MCF 10A (cell line): Measurements from ENCODE around the gene PRKN. TPM values are rescaled to one million over a fixed set of nuclear protein-coding genes. Genes with fewer than 3 reads are reported as not detected.

Source experiments
- BruUV-seq: library from RNA; stranded (reverse); fragments of 400-500 nt; replicated peaks from 2 replicates; lab custom pipeline; 2021; lab: Mats Ljungman, UMichigan
- CTCF ChIA-PET: fragments of 300-600 bp; sonication (Branson Sonifier 250); formaldehyde crosslinking; extraction: SDS; loops from one replicate; lab custom pipeline; 2021; ENCODE audit warnings: antibody characterized with exemption, inconsistent platforms; lab: Yijun Ruan, JAX
- POLR2A ChIA-PET: fragments of 300-600, 350-650 bp; sonication (Branson Sonifier 250); formaldehyde crosslinking; extraction: SDS; loops from one replicate; lab custom pipeline; 2020; ENCODE audit warnings: antibody characterized with exemption, inconsistent platforms; lab: Yijun Ruan, JAX
- DNase-seq: peaks from one replicate; pipeline ENCODE4 v3.0.0-alpha.2; 2018; ENCODE audit not compliant: unreplicated experiment
- H3K27ac Mint-ChIP-seq: one replicate; pipeline ENCODE4 v1.8.0; 2022; ENCODE audit warnings: mild to moderate bottlenecking, low read depth, mixed read lengths; ENCODE audit not compliant: unreplicated experiment
- H3K27me3 Mint-ChIP-seq: one replicate; pipeline ENCODE4 v1.8.0; 2022; ENCODE audit warnings: mixed read lengths; ENCODE audit not compliant: insufficient read depth, unreplicated experiment
- H3K36me3 Mint-ChIP-seq: one replicate; pipeline ENCODE4 v1.8.0; 2022; ENCODE audit warnings: mild to moderate bottlenecking, moderate library complexity, mixed read lengths; ENCODE audit not compliant: insufficient read depth, unreplicated experiment
- H3K4me1 Mint-ChIP-seq: one replicate; pipeline ENCODE4 v1.8.0; 2022; ENCODE audit warnings: mixed read lengths; ENCODE audit not compliant: insufficient read depth, unreplicated experiment
- H3K4me3 Mint-ChIP-seq: one replicate; pipeline ENCODE4 v1.8.0; 2022; ENCODE audit warnings: mild to moderate bottlenecking, moderate library complexity, mixed read lengths; ENCODE audit not compliant: unreplicated experiment
- H3K9me3 Mint-ChIP-seq: one replicate; pipeline ENCODE4 v1.8.0; 2022; ENCODE audit warnings: mixed read lengths; ENCODE audit not compliant: unreplicated experiment
- intact Hi-C: fragments of 100-400 bp; cut with micrococcal nuclease; formaldehyde crosslinking; loops from 2 replicates; pipeline ENCODE4 v1.14.1; 2022
- total RNA-seq: library from RNA; stranded (reverse); gene quantifications from 2 replicates; pipeline ENCODE4 v1.2.3, GENCODE V29; 2022
- TF ChIP-seq, protein P1 (sequence below): fragments of 200-600 bp; IDR thresholded peaks from one replicate; pipeline ENCODE4 v1.8.0; 2022; ENCODE audit warnings: antibody characterized with exemption, mild to moderate bottlenecking; ENCODE audit not compliant: unreplicated experiment

PRKN gene
- total RNA-seq, 1 experiment from 2014 or later = 2.5 TPM

DNA sequence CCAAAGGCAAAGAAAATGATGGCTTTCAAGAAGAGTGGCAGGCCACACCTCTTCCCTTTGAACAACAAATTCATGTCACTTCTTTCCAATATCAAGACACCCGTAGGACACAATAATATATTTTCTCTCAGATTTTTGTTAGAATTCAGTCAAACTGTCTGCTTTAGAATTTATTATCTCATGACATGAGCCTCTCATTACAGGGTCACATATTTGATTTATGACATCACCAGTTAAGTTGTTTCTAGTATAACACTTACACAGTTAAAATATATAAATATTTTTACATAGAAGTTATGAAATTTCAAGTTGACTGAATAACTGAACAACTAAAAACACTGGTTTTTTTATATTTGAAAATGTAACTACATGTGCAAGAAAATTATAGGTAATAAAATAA is 1133.2 kb downstream of the PRKN start:
- DNase-seq = no peak
- Mint-ChIP-seq H3K36me3 (peaks cover 6% of the 10 kb centered on the region), H3K4me3 (no peak overlapping the region), H3K9me3 (no peaks in the 10 kb centered on the region), H3K4me1 (no peaks in the 10 kb centered on the region), H3K27ac (no peak overlapping the region), H3K27me3 (no peaks in the 10 kb centered on the region)
- CTCF ChIA-PET = interaction anchor here (0.7 kb wide), 1 partner anchor 10 kb away, joined by 4 read pairs; no protein-coding TSS in a partner anchor
- TF ChIP-seq, protein P1, sequence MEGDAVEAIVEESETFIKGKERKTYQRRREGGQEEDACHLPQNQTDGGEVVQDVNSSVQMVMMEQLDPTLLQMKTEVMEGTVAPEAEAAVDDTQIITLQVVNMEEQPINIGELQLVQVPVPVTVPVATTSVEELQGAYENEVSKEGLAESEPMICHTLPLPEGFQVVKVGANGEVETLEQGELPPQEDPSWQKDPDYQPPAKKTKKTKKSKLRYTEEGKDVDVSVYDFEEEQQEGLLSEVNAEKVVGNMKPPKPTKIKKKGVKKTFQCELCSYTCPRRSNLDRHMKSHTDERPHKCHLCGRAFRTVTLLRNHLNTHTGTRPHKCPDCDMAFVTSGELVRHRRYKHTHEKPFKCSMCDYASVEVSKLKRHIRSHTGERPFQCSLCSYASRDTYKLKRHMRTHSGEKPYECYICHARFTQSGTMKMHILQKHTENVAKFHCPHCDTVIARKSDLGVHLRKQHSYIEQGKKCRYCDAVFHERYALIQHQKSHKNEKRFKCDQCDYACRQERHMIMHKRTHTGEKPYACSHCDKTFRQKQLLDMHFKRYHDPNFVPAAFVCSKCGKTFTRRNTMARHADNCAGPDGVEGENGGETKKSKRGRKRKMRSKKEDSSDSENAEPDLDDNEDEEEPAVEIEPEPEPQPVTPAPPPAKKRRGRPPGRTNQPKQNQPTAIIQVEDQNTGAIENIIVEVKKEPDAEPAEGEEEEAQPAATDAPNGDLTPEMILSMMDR = no peak
- POLR2A ChIA-PET = no interaction called here
- intact Hi-C loops = no loop called here
- BruUV-seq = no TSS peak

DNA sequence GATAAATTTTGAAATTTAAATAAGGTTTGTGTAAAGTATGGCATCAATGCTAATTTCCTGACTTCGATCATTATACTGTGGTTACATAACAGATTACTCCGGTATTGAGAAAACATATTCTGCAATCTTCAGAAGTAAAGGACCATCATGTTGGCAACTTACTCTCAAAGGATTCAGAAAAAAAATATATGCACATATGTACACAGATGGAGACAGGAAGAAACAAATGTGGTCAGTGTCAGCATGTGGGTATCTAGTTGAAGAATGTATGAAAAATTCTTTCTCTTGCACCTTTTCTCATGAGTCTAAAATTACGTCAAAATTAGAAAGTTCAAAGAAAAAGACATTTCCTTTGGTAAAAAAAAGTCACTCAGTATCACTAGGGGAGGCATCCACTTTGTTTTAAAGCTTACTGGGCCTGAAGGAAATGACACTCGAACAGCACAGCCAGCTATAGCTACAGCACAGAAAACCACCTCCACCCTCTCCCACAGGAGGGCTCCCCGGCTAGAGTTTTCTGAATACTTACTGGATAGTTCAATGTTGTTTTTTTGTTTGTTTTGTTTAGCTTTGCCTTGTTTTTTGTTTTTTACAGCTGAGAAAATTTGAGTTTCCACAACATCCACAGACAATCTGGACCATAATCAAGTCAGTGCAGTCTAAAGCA is 1136.5 kb downstream of the PRKN start:
- no peaks in the 10 kb centered on the region for H3K9me3 Mint-ChIP-seq
- H3K4me1 Mint-ChIP-seq = no peaks in the 10 kb centered on the region
- BruUV-seq = no TSS peak
- ChIA-PET POLR2A (no interaction called here), CTCF (interaction anchor here (0.5 kb wide), 1 partner anchor 102 kb away, joined by 3 read pairs; no protein-coding TSS in a partner anchor)
- H3K27me3 Mint-ChIP-seq = no peaks in the 10 kb centered on the region
- intact Hi-C loops = no loop called here
- TF ChIP-seq, protein P1 = no peak
- no peak for DNase-seq
- H3K36me3 Mint-ChIP-seq = peaks cover 6% of the 10 kb centered on the region
- no peak overlapping the region for H3K27ac Mint-ChIP-seq
- no peak overlapping the region for H3K4me3 Mint-ChIP-seq

DNA sequence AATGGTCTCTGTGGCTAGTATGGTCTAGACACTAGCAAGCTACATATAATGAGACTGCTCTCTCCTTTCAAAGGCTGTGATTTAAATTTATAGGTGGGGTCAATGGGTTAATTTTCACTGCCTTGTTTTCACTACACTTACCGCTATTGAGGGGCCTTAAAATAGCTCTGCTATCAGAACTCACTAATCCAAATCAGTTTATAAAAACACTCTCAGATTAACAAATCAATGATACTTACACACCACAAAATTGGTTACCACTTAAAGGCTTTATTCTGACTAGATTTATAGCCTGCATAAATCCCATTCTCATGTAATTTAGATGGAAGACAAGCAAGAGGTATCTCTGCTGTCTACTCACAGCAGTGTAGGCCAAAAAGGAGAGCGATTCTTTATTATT is 1140.7 kb downstream of the PRKN start:
- Mint-ChIP-seq H3K27ac (no peak overlapping the region), H3K4me1 (peaks cover 6% of the 10 kb centered on the region), H3K4me3 (no peak overlapping the region), H3K36me3 (no peaks in the 10 kb centered on the region), H3K9me3 (no peaks in the 10 kb centered on the region), H3K27me3 (no peaks in the 10 kb centered on the region)
- CTCF ChIA-PET = interaction anchor here (0.6 to 2.5 kb wide), 2 partner anchors 32 to 1055 kb away, joined by 3 to 12 read pairs; no protein-coding TSS in a partner anchor
- BruUV-seq = no TSS peak
- DNase-seq = no peak
- POLR2A ChIA-PET = no interaction called here
- intact Hi-C loops = no loop called here
- TF ChIP-seq, protein P1 = no peak

DNA sequence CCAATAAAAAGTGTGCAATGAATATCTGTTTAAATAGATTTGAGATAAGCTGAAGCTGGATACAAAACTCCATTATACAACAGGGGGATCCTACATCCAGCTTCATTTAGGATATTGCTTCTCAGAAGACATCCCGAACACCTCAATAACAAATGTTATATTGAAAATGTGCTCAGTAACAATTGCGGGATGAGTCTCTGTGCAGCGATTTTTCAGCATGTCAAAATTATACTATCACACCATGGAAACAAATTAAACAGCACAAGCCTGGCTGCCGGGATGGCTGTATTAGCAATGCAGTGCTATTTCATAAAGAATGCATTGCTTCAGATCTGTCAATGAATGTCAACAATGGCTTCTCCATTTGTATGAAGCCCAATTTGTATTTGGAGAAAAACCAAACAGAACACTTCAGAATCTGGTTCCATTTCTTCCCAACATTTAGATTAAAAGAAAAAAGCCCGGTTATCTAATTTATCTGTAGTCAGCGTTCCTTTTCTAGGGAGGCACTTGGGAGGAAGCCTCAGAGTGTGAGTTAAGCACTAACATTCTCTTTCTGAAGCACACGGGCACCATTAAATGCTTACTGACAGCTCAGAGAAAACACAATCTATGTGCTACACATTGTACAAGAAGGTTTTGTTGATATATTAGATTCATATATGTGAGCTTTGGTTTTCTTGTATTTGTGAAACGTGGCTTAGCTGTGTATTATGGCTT is 1142.8 kb downstream of the PRKN start:
- no peak for DNase-seq
- POLR2A ChIA-PET = interaction anchor here (0.8 to 1.3 kb wide), 2 partner anchors 37 to 87 kb away, joined by 3 to 4 read pairs; no protein-coding TSS in a partner anchor
- Mint-ChIP-seq H3K4me1 (peaks cover 6% of the 10 kb centered on the region), H3K27ac (no peak overlapping the region), H3K36me3 (no peaks in the 10 kb centered on the region), H3K4me3 (no peak overlapping the region), H3K27me3 (no peaks in the 10 kb centered on the region), H3K9me3 (no peaks in the 10 kb centered on the region)
- no TSS peak for BruUV-seq
- intact Hi-C loops = no loop called here
- TF ChIP-seq, protein P1 = no peak
- CTCF ChIA-PET = interaction anchor here (0.5 to 2.5 kb wide), 5 partner anchors 20 to 656 kb away, joined by 3 to 12 read pairs (median 3); no protein-coding TSS in a partner anchor
